K562 (cell line): ENCODE data around the gene TNK2. TPM values are rescaled to one million over a fixed set of nuclear protein-coding genes. Genes with fewer than 3 reads are reported as not detected.

ENCODE experiments used
- ATAC-seq: fragments of 200-7000 bp; cut with Tn5 transposase; 3 replicates; pipeline ENCODE4 v1.9.1; 2020; ENCODE audit warnings: moderate library complexity
- BruUV-seq: library from RNA; stranded (reverse); fragments of 400-500 nt; replicated peaks from 2 replicates; lab custom pipeline; 2021; lab: Mats Ljungman, UMichigan
- CTCF ChIA-PET: fragments of 300-600 bp; formaldehyde crosslinking; extraction: SDS; loops from one replicate; lab custom pipeline; 2021; ENCODE audit warnings: low intra/inter-chr PET ratio; lab: Yijun Ruan, JAX
- POLR2A ChIA-PET: fragments of 300-600, 350-650 bp; sonication (Branson Sonifier 250); formaldehyde crosslinking; extraction: SDS; loops from one replicate; lab custom pipeline; 2021; ENCODE audit warnings: antibody characterized with exemption, inconsistent platforms; lab: Yijun Ruan, JAX
- DNase-seq, 4 experiments: peaks; one replicate each; pipeline versions ENCODE4 v3.0.0 to v3.0.0-alpha.2; 2011 to 2018; ENCODE audit warnings: low spot score in 3 of 4, mixed read lengths in 3 of 4; ENCODE audit errors: extremely low read depth in 1 of 4
- FAIRE-seq: peaks from 2 replicates; lab custom pipeline; 2011; peaks lifted over from hg19 to GRCh38; lab: Jason Lieb, UNC
- H2AFZ ChIP-seq: 2 replicates; pipeline ENCODE4 v1.6.0; 2011; ENCODE audit warnings: low read depth, low read length, control low read depth, inconsistent platforms
- H3K27ac ChIP-seq: fragments of 200-600 bp; 3 replicates; pipeline ENCODE4 v1.8.0; 2011; ENCODE audit warnings: low read depth, mild to moderate bottlenecking, control low read depth, inconsistent platforms, low read length, moderate library complexity, mixed read lengths; ENCODE audit errors: extremely low read depth
- H3K27me3 ChIP-seq, 2 experiments: fragments of 300-600 bp in 1 of 2; 2 replicates in 1 of 2; 3 replicates in 1 of 2; pipeline versions ENCODE4 v1.6.0 to v1.8.0; 2011; ENCODE audit warnings: inconsistent platforms in 2 of 2, low read length in 2 of 2, mild to moderate bottlenecking in 1 of 2, mixed read lengths in 1 of 2, moderate library complexity in 1 of 2; ENCODE audit not compliant: control insufficient read depth in 2 of 2, insufficient read depth in 2 of 2
- H3K36me3 ChIP-seq: fragments of 300-600 bp; 3 replicates; pipeline ENCODE4 v1.8.0; 2011; ENCODE audit warnings: mild to moderate bottlenecking, low read length, inconsistent platforms; ENCODE audit not compliant: control insufficient read depth, insufficient read depth
- H3K4me1 ChIP-seq, 2 experiments: fragments of 200-600 bp in 1 of 2; replicated peaks in 1 of 2; 2 replicates in 1 of 2; 3 replicates in 1 of 2; pipeline versions ENCODE4 v1.5.1 to v1.8.0; 2011; ENCODE audit warnings: inconsistent platforms in 2 of 2, low read length in 2 of 2, mild to moderate bottlenecking in 1 of 2, mixed read lengths in 1 of 2, moderate library complexity in 1 of 2; ENCODE audit not compliant: control insufficient read depth in 2 of 2, insufficient read depth in 2 of 2
- H3K4me2 ChIP-seq: 2 replicates; pipeline ENCODE4 v1.6.1; 2011; ENCODE audit warnings: low read length, control low read depth, inconsistent platforms, mixed read lengths; ENCODE audit not compliant: insufficient read depth
- H3K4me3 ChIP-seq: fragments of 200-600 bp; sonication (generic), shearing (Covaris generic); 2 replicates; pipeline ENCODE4 v1.5.1; 2016; ENCODE audit warnings: control low read depth, inconsistent platforms
- H3K79me2 ChIP-seq: fragments of 200-600 bp; 3 replicates; pipeline ENCODE4 v1.8.0; 2011; ENCODE audit warnings: low read length, inconsistent platforms; ENCODE audit not compliant: control insufficient read depth, insufficient read depth
- H3K9ac ChIP-seq, 2 experiments: 2 replicates each; pipeline versions ENCODE4 v1.6.0 to v1.6.1; 2011; ENCODE audit warnings: low read depth in 2 of 2, low read length in 2 of 2, control low read depth in 1 of 2, inconsistent platforms in 1 of 2, mild to moderate bottlenecking in 1 of 2, mixed read lengths in 1 of 2; ENCODE audit not compliant: insufficient read depth in 1 of 2
- H3K9me1 ChIP-seq: one replicate; pipeline ENCODE4 v1.6.0; 2011; ENCODE audit warnings: inconsistent platforms, mild to moderate bottlenecking, low read length, moderate library complexity; ENCODE audit not compliant: control insufficient read depth, insufficient read depth
- H3K9me3 ChIP-seq: replicated peaks from 2 replicates; pipeline ENCODE4 v1.5.1; 2011; ENCODE audit warnings: low read depth, low read length, inconsistent platforms; ENCODE audit not compliant: control insufficient read depth, insufficient read depth
- H4K20me1 ChIP-seq: replicated peaks from 2 replicates; pipeline ENCODE4 v1.6.1; 2011; ENCODE audit warnings: low read length, inconsistent platforms, mixed read lengths; ENCODE audit not compliant: control insufficient read depth, insufficient read depth
- CXXC5 ChIP-seq: fragments of 250-450 bp; sonication (Bioruptor Pico); IDR thresholded peaks from 2 replicates; pipeline ENCODE4 v1.8.0; 2022; ENCODE audit warnings: inconsistent platforms, mild to moderate bottlenecking, moderate library complexity
- HMG20A ChIP-seq: fragments of 450-650 bp; formaldehyde crosslinking; conservative IDR thresholded peaks from 2 replicates; pipeline ENCODE4 v1.4.0; 2020; ENCODE audit warnings: mild to moderate bottlenecking, mixed read lengths
- KAT8 ChIP-seq: fragments of 450-650 bp; IDR thresholded peaks from 2 replicates; pipeline ENCODE4 v1.6.1; 2016; ENCODE audit warnings: low read depth, mild to moderate bottlenecking
- MTA1 ChIP-seq: fragments of 450-650 bp; IDR thresholded peaks from 2 replicates; pipeline ENCODE4 v1.6.1; 2017; ENCODE audit warnings: borderline replicate concordance
- RBBP5 ChIP-seq: fragments of 200-600 bp; sonication (generic); IDR thresholded peaks from 2 replicates; pipeline ENCODE4 v1.6.1; 2012; ENCODE audit warnings: borderline replicate concordance, mild to moderate bottlenecking, low read length, control low read depth, inconsistent platforms; ENCODE audit not compliant: insufficient read depth, poor library complexity, severe bottlenecking
- YY1 ChIP-seq, 3 experiments: IDR thresholded peaks; 2 replicates each; pipeline ENCODE4 v1.6.1; 2011; ENCODE audit warnings: low read length in 2 of 3, mild to moderate bottlenecking in 2 of 3, moderate library complexity in 2 of 3, borderline replicate concordance in 1 of 3, control low read depth in 1 of 3, low read depth in 1 of 3; ENCODE audit not compliant: insufficient read depth in 3 of 3, insufficient replicate concordance in 2 of 3, control insufficient read depth in 1 of 3, insufficient read length in 1 of 3; ENCODE audit errors: extremely low read depth in 1 of 3
- ZFP36 ChIP-seq: fragments of 150-350 bp; IDR thresholded peaks from 2 replicates; pipeline ENCODE4 v1.6.1; 2018; ENCODE audit warnings: low read length, low read depth; ENCODE audit not compliant: partially characterized antibody
- ZFX ChIP-seq: sonication (generic); formaldehyde crosslinking; IDR thresholded peaks from 2 replicates; pipeline ENCODE4 v1.8.0; 2022; ENCODE audit warnings: mild to moderate bottlenecking, missing genetic modification reagents, moderate library complexity
- WGBS: fragments of 100-300 bp; shearing (Covaris generic); methylation state at CpG from one replicate; pipeline ENCODE4 v1.1.6; 2016; ENCODE audit warnings: low coverage, mixed read lengths; ENCODE audit not compliant: insufficient coverage; ENCODE audit errors: missing lambda C conversion rate; 5-methylcytosine and 5-hydroxymethylcytosine counted together
- in situ Hi-C: fragments of 300-500 bp; cut with MboI; formaldehyde crosslinking; loops from 4 replicates; pipeline ENCODE4 v1.15.0; 2018; ENCODE audit warnings: inconsistent platforms, mixed read lengths
- intact Hi-C: fragments of 100-400 bp; cut with micrococcal nuclease; formaldehyde crosslinking; loops from 2 replicates; pipeline ENCODE4 v1.14.2; 2022
- polyA plus RNA-seq, 8 experiments: library from polyadenylated mRNA; depleted of rRNA in 4 of 8; stranded (reverse) in 5 of 8; unstranded in 3 of 8; fragments of >200 nt; fragmentation: Nextera tagmentation in 2 of 8; fragmentation: Illumina TruSeq in 1 of 8; extraction: Ambion mirVana in 2 of 8; extraction: Trizol in 1 of 8; gene quantifications; 2 replicates each; pipeline versions ENCODE4 v1.2.1 to v1.2.3, GENCODE V29; 2011 to 2014; ENCODE audit warnings: inconsistent platforms in 1 of 8, missing spikeins in 1 of 8
- total RNA-seq, 7 experiments: library from RNA; depleted of rRNA in 6 of 7; stranded (reverse); fragments of >200 nt in 6 of 7; fragmentation: Illumina TruSeq in 2 of 7; extraction: Trizol in 2 of 7; gene quantifications; 2 replicates each; pipeline versions ENCODE4 v1.2.1 to v1.2.3, GENCODE V29; 2011 to 2021; ENCODE audit warnings: low replicate concordance in 1 of 7
- TF ChIP-seq, protein P1 (sequence below): fragments of 450-650 bp; IDR thresholded peaks from 2 replicates; pipeline ENCODE4 v1.6.1; 2018; ENCODE audit not compliant: partially characterized antibody
- TF ChIP-seq, protein P2 (sequence below): fragments of 250-450 bp; sonication (Bioruptor Pico); IDR thresholded peaks from 2 replicates; pipeline ENCODE4 v1.5.0; 2021

The TNK2 gene
- total and polyA plus RNA-seq, 9 of the 15 experiments (the other 6 are each of a cell fraction or from before 2014, with no cell fraction given): 0.03 to 33.8 (median 6.5) TPM

DNA sequence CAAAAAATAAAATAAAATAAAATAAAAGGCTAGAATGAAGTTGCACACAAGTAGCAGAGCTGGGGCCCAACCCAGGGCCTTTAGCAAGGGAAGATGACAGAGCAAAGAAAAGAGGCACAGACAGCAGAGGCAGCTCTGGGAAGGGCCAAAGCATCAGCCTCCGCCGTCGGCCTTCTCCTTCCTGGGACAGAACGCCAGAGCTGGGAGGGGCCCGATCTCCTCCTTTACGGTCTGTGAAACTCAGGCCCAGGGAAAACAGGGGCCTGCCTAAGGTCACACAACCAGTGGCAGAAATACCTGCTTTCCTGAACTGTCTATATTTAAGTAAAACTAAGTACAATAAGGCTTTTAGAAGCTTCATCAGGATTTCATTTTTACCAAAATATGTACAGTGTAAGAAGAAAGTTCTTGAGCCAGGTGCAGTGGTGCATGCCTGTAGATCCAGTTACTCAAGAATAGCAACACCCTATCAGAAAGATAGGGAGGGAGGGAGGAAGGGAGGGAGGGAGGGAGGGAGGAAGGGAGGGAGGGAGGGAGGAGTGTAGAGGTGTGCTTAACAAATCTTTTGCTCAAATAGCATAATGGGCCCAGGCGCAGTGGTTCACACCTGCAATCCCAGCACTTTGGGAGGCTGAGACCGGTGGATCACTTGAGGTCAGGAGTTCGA, 53.6 kb downstream of the TNK2 start:
- Histone ChIP-seq H3K4me1 (peaks cover 41 to 58% of the 10 kb centered on the region in 2 experiments), H2AFZ (peak overlapping the region; percentile 79), H3K27me3 (no peaks in the 10 kb centered on the region), H3K9me1 (no peaks in the 10 kb centered on the region), H3K27ac (peak overlapping the region; percentile 55; the same call in 2 of the 3 replicates), H3K79me2 (no peaks in the 10 kb centered on the region), H3K4me3 (no peak overlapping the region), H3K36me3 (no peaks in the 10 kb centered on the region), H3K9me3 (no peaks in the 10 kb centered on the region), H3K4me2 (no peak overlapping the region; the same call in 1 of the 2 replicates), H3K9ac (peak overlapping the region; percentile 26 to 74; a peak in 2 of 4 replicates), H4K20me1 (no peaks in the 10 kb centered on the region)
- ATAC-seq: peak; percentile 33
- intact Hi-C loops (loop anchor here (10.0 kb wide), 3 partner anchors 110 to 230 kb away; no protein-coding TSS in a partner anchor), in situ Hi-C loops (loop anchor here (5.0 to 10.0 kb wide), 3 partner anchors 38 to 1770 kb away; no protein-coding TSS in a partner anchor)
- DNase-seq: peak in 3 of 4 experiments; percentile 44 to 64 (median 54)
- ChIA-PET CTCF (interaction anchor here (0.6 kb wide), 1 partner anchor 32 kb away, joined by 3 read pairs; no protein-coding TSS in a partner anchor), POLR2A (interaction anchor here (0.6 to 0.7 kb wide), 2 partner anchors 49 to 1772 kb away, joined by 3 read pairs; no protein-coding TSS in a partner anchor)
- TF ChIP-seq RBBP5: peak; percentile 19
- no peak for TF ChIP-seq KAT8
- TF ChIP-seq MTA1: no peak
- TF ChIP-seq, protein P1, sequence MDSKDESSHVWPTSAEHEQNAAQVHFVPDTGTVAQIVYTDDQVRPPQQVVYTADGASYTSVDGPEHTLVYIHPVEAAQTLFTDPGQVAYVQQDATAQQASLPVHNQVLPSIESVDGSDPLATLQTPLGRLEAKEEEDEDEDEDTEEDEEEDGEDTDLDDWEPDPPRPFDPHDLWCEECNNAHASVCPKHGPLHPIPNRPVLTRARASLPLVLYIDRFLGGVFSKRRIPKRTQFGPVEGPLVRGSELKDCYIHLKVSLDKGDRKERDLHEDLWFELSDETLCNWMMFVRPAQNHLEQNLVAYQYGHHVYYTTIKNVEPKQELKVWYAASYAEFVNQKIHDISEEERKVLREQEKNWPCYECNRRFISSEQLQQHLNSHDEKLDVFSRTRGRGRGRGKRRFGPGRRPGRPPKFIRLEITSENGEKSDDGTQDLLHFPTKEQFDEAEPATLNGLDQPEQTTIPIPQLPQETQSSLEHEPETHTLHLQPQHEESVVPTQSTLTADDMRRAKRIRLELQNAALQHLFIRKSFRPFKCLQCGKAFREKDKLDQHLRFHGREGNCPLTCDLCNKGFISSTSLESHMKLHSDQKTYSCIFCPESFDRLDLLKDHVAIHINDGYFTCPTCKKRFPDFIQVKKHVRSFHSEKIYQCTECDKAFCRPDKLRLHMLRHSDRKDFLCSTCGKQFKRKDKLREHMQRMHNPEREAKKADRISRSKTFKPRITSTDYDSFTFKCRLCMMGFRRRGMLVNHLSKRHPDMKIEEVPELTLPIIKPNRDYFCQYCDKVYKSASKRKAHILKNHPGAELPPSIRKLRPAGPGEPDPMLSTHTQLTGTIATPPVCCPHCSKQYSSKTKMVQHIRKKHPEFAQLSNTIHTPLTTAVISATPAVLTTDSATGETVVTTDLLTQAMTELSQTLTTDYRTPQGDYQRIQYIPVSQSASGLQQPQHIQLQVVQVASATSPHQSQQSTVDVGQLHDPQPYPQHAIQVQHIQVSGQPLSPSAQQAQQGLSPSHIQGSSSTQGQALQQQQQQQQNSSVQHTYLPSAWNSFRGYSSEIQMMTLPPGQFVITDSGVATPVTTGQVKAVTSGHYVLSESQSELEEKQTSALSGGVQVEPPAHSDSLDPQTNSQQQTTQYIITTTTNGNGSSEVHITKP: peak; percentile 59
- TF ChIP-seq YY1 (IDR thresholded peaks at IDR 0.05; ENCODE audit: borderline replicate concordance in 1 of 3, control insufficient read depth in 1 of 3, extremely low read depth in 1 of 3, insufficient read depth in 3 of 3, insufficient read length in 1 of 3, insufficient replicate concordance in 2 of 3, low read depth in 1 of 3, low read length in 2 of 3): peak in 1 of 3 experiments; percentile 9
- TF ChIP-seq ZFP36: peak; percentile 77
- TF ChIP-seq, protein P2, sequence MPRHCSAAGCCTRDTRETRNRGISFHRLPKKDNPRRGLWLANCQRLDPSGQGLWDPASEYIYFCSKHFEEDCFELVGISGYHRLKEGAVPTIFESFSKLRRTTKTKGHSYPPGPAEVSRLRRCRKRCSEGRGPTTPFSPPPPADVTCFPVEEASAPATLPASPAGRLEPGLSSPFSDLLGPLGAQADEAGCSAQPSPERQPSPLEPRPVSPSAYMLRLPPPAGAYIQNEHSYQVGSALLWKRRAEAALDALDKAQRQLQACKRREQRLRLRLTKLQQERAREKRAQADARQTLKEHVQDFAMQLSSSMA (CRISPR knock-in tag): no peak
- peak; percentile 30; the same call in 1 of the 2 replicates for TF ChIP-seq ZFX (CRISPR knock-in tag)
- TF ChIP-seq HMG20A: no peak
- TF ChIP-seq CXXC5 (CRISPR knock-in tag): peak; percentile 3; the same call in 1 of the 2 replicates
- no TSS peak for BruUV-seq
- FAIRE-seq: no peak
- 10% methylated on average over 7 of the region's 9 CpGs for WGBS
